Activated CD4-positive, alpha-beta T cell treated with anti-CD3 and anti-CD28 coated beads, Interleukin-2, amount 50 U/mL, for 24 hours (primary cell): ENCODE data around the gene DSCAML1.
"Not testable (repeated sequence)": the region's sequence is repeated elsewhere in the genome, so short reads cannot be mapped to it uniquely, and the experiment has no call there.

Experiments used
- DNase-seq, 2 donors: peaks; one replicate each; pipeline ENCODE4 v3.0.0-alpha.2; 2020; ENCODE audit warnings: low read depth in 1 of 2, low spot score in 1 of 2

The DSCAML1 gene

GRCh38 chr11:117458275-117459122 lies 338.5 kb downstream of the DSCAML1 start:
- DNase-seq = peak in 1 of 2 donors; percentile 5

- DNase-seq = no peak
Observed at GRCh38 chr11:117457835-117458234, 339.2 kb downstream of the DSCAML1 start.

GRCh38 chr11:117457031-117457785 lies 339.8 kb downstream of the DSCAML1 start:
- no peak for DNase-seq

GRCh38 chr11:117456721-117457029 lies 340.3 kb downstream of the DSCAML1 start:
- DNase-seq = not testable (repeated sequence)

- no peak for DNase-seq
Observed at GRCh38 chr11:117456027-117456720, 340.8 kb downstream of the DSCAML1 start.

- DNase-seq = no peak
Observed at GRCh38 chr11:117454564-117454917, 342.5 kb downstream of the DSCAML1 start.

GRCh38 chr11:117453886-117454563 lies 343.0 kb downstream of the DSCAML1 start:
- no peak for DNase-seq

GRCh38 chr11:117449111-117449693 lies 347.8 kb downstream of the DSCAML1 start:
- DNase-seq = no peak

GRCh38 chr11:117444711-117445658 lies 352.0 kb downstream of the DSCAML1 start:
- DNase-seq = no peak

- no peak for DNase-seq
Observed at GRCh38 chr11:117444256-117444655, 352.8 kb downstream of the DSCAML1 start.

- DNase-seq = no peak
Observed at GRCh38 chr11:117443266-117444186, 353.5 kb downstream of the DSCAML1 start.

- no peak for DNase-seq
Observed at GRCh38 chr11:117442869-117443239, 354.2 kb downstream of the DSCAML1 start.

- no peak for DNase-seq
Observed at GRCh38 chr11:117442049-117442868, 354.8 kb downstream of the DSCAML1 start.

- no peak for DNase-seq
Observed at GRCh38 chr11:117441146-117441975, 355.7 kb downstream of the DSCAML1 start.

- no peak for DNase-seq
Observed at GRCh38 chr11:117440258-117440657, 356.8 kb downstream of the DSCAML1 start.

- no peak for DNase-seq
Observed at GRCh38 chr11:117439256-117439655, 357.8 kb downstream of the DSCAML1 start.

- DNase-seq = peak in 1 of 2 donors; percentile 11
Observed at GRCh38 chr11:117438371-117439000, 358.5 kb downstream of the DSCAML1 start.
